Measurements from ENCODE around the gene ASB1.

ASB1 gene, protein sequence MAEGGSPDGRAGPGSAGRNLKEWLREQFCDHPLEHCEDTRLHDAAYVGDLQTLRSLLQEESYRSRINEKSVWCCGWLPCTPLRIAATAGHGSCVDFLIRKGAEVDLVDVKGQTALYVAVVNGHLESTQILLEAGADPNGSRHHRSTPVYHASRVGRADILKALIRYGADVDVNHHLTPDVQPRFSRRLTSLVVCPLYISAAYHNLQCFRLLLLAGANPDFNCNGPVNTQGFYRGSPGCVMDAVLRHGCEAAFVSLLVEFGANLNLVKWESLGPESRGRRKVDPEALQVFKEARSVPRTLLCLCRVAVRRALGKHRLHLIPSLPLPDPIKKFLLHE

DNA sequence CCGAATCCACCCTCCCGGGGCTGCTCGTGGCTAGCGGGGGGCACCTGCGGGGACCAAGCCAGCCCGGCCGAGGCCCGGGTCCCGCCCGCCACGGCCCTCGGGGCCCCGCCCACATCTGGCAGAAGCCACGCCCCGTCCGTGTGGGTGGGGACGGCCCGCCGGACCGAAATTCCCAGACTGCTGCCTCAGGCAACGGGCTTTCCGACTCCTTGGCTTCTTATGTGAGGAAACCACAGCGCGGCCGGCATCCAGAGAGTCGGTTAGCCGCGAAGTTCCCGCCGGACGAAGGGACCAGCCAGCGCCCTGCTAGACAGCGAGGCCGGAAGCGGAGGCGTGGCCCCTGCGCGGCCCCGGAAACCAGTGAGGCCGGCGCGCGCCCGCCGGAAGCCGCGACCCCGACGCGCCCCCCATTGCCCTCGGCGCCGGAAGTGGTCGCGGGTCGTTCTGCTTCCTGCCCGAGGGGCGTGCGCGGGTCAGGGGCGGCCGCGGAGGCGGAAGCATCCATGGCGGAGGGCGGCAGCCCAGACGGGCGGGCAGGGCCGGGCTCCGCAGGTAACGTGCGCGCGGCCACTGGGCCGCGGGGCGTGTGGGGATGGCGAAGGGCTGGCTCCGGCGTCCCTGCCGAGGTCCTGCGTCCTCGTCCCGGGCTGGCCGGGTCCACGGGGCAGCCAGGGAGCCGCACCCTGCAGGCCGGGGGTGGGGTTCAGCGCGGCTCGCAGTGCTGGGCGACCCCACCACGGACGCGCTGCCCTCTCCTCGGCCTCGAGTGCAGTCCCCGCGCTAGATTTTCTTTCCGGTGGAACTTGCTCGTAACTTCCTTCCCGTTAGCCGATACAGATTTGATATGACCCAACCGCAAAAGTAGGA is at the start of gene ASB1:
TSS of gene ASB1 (plus strand) at position 360 of the 867 bp plus-strand sequence. CDS start at position 504, 144 bp downstream.
- no peak for FAIRE-seq

GRCh38 chr2:238378230-238379095 is 48.3 kb upstream of the ASB1 start:
- FAIRE-seq: no peak

GRCh38 chr2:238379096-238379810 is 47.5 kb upstream of the ASB1 start:
- FAIRE-seq: no peak

- FAIRE-seq: no peak
Observed at GRCh38 chr2:238380336-238380735, 46.4 kb upstream of the ASB1 start.

- no peak for FAIRE-seq
Observed at GRCh38 chr2:238380785-238381184, 45.9 kb upstream of the ASB1 start.

DNA sequence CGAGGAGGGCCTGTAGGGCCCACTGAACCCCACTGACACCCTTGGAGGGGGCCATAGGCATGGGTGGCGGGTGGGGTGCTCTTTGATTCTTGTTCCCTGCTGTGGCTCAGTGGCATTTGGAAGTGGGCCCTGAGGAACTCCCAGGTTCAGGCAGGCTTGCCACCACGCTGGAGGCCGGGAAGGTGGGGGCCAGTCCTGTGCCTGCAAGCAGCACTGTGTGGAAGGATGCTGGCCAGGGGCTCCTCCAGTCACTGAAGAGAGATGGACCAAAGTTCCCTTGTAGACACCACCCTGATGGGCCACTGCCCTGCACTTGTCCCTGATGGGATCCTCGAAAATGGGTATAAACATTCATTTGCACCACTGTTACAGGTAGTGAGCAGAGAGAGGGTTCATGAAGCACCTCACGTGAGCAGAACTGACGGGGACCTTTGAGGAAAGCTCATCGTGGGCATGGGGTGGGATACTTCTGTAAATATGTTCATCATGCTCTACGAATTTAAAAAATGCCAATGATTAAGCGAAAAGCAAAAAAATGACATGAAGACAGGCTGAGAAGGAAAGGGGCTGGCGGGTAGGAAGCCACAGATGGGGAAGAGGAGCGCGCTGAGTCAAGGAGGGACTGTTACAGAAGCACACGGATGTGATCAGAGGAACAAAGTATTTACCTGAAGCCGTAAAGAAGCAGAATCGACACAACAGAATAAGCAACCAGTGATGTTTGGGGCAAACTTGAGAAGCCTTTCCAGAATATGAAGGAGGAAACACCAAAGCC is 45.2 kb upstream of the ASB1 start:
- FAIRE-seq: no peak

GRCh38 chr2:238382381-238382781 is 44.3 kb upstream of the ASB1 start:
- no peak for FAIRE-seq

- FAIRE-seq: no peak
Observed at GRCh38 chr2:238383135-238383534, 43.6 kb upstream of the ASB1 start.

DNA sequence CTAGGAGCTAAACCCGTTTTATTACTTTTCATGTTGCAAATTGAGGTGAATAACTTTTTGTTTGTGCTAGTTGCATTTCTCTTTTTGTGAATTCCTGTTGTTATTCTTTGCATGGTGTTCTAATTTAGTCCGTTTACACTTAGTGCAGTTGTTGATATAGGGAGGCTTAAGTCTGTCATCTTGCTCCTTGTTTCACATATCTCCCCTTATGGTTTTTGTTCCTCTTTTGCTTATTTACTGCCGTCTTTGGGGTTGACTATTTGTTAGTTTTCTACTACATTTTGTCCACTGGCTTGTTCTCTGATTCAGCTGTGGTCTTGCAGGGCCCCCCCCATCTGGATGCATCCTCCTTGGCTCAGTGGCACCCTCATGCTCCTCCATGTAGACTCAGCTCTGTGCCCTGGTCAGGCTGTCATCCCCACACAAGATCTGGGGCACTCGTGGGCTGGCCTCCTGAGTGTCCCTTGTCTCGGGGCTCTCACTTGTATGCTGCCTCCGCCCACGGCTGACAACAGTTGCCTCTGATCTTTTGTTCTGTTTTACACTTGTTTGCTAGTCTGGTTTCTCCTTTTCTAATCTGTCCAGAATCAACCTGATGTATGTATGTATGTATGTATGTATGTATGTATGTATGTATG is 42.9 kb upstream of the ASB1 start:
- no peak for FAIRE-seq

- FAIRE-seq: no peak
Observed at GRCh38 chr2:238387332-238387731, 39.4 kb upstream of the ASB1 start.

- FAIRE-seq: no peak
Observed at GRCh38 chr2:238388794-238389193, 37.9 kb upstream of the ASB1 start.

DNA sequence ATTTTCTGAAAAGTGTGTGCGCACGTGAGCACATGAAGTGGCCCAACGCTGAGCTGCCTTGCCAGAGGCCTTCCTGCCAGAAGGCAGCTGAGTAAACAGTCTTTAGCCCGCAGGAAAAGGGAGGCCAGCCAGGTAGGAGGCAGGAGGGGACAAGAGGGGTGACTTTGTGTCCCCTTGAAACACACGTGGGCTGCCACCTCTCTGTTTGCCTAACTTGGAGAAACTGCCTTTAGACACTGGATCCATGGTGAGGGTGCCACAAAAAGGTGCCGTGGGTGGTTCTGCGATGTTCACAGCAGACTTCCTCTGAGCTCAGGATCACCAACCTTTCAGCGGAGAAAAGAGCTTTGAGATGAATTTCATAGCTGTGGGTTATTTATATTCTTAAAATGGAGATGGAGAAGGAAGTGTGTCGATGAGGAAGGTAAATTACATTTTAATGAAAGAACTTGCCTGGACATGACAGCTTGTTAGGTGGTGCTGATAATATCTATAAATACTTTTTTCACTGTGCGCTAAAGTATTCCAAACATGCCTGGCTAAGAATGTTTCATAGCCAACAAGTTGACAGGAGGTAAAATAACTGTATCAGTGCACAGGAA is 36.6 kb upstream of the ASB1 start:
- FAIRE-seq: peak; percentile 17

GRCh38 chr2:238391042-238391689 is 35.6 kb upstream of the ASB1 start:
- no peak for FAIRE-seq

DNA sequence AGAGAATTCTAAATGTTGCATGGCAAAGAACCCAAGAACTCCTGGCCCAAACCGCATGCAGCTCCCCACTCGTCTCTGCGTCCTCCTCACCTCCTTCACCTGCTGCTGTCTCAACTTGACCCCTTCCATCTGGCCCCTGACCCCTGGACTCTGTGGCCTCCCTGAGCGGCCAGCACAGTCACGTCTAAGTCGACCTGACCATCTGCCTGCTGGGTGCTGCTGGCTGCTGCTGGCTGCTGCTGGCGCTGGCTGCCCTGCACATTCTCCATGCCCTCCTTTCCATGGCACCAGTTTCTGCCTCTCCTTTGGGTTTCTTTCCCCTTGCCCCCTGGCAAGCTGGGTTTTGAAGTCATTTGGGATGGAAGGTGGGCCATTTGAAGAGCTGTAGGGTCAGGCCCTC is 30.1 kb upstream of the ASB1 start:
- no peak for FAIRE-seq

- no peak for FAIRE-seq
Observed at GRCh38 chr2:238397356-238397755, 29.4 kb upstream of the ASB1 start.

DNA sequence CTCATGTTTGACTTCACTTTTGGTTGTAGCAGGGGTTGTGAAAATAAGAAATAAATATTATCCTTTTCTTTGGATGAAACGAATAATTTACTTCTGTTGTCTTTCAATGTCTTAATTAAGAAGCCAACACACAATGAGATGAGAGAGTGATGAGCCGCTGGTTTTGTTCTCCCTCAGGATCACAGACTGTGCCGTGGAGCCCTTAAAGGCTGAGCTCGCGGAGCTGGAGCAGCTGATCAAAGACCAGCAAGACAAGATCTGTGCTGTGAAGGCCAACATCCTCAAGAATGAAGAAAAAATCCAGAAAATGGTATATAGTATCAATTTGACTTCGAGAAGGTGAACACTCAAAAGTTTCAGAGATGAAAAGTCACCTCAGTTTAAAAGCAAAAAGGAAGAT is 28.1 kb upstream of the ASB1 start:
- no peak for FAIRE-seq

DNA sequence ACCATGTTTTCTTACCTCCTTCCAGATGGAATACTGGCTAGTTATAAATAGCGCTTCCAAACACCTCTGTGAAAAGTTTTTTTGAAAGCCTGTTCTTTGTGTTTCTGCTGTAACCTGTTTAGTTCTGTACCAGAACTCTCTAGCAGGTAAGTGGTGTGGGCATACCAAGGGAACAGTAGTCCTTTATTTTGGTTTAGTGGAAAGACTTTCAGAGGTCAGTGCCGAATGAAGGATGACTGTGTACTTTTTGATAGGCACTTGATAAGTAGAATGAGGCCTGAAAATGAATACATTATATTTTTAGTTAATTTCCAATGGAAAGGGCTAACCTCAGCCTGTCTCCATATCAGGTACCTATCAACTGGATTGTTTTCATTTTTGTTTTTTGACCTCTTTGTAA is 27.6 kb upstream of the ASB1 start:
- no peak for FAIRE-seq

DNA sequence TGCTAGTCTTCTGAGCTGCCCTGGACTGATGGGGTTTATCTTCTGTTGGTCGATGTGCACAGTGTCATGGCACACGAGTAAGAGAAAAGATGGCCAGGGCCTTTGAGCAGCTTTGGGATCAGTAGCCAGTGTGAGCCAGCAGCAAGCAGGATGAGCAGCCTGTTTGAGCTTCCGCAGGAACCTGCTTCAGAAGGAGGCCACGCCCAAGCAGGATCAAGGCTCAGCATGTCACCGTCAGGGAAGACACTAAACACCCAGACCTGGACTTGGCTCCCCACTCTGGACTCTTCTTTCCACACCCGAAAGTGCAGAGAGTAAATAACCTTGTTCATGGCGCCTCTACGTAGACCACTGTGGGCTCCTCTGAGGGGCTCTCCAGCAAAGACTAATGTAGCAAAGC is 25.2 kb upstream of the ASB1 start:
- no peak for FAIRE-seq

DNA sequence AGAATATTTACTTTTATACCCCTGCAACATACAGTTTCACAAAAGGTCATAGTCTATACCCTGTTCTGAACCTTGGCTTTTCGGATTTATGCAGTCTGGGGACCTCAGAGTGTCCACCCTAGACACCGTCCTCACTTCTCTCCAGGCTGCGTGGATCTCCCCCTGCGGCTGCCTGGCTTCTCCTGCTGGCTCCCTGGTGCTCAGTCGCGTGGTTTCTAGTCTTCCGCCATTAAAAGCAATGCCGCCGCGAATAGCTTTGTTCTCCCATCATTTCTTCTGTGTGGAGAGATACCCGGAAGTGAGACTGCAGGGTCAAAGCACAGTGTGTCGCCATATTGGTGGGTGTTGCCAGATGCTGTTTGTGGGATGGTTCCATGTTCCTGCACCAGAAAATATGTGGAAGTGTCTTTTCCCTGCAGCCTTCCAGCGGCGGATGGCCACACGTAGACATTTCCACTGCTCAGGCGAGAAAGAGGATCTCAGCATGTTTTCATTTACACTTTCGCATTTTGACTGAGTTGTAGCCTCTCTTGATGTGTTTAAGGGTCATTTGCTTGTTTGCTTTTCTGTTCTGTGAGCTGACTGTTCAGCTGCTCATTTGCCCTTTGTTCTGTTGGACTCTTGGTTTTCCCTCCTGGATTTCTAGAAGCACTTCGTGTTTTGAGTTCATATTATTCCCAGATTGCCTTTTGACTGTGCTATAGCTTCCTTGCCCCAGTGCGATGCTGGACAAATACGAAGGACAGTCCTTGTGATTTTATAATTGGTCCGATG is 22.9 kb upstream of the ASB1 start:
- FAIRE-seq: peak; percentile 27
